ENCODE data around the gene ADORA2A. TPM values are rescaled to one million over a fixed set of nuclear protein-coding genes. Genes with fewer than 3 reads are reported as not detected.

Gene ADORA2A
- total and polyA plus RNA-seq, 2 of the 13 experiments (the other 11 are each of a cell fraction or from before 2014, with no cell fraction given): 3.3 to 5.0 TPM

- TF ChIP-seq ZNF235 (CRISPR knock-in tag; IDR thresholded peaks at IDR 0.05; ENCODE audit: borderline replicate concordance) (no peak), HDAC1 (CRISPR knock-in tag; IDR thresholded peaks at IDR 0.05) (no peak), SKI (IDR thresholded peaks at IDR 0.05; ENCODE audit: partially characterized antibody) (no peak)
Measured at GRCh38 chr22:24390156-24390555, 37.2 kb upstream of the ADORA2A start (continued).

- Histone ChIP-seq H3K9me3 (ENCODE audit: low read length) (no peaks in the 10 kb centered on the region), H3K79me2 (ENCODE audit: insufficient read depth, low read length) (no peaks in the 10 kb centered on the region), H3K36me3 (replicated peaks in 1 of 2; ENCODE audit: control insufficient read depth in 1 of 2, insufficient read depth in 2 of 2, low read length in 2 of 2) (peaks cover 3 to 10% of the 10 kb centered on the region in 2 experiments; a peak in 3 of 5 replicates), H3K27ac (ENCODE audit: extremely low read length, insufficient read depth, low read length) (no peak overlapping the region), H3K9ac (ENCODE audit: insufficient read depth, low read depth, low read length) (no peak overlapping the region), H3K4me1 (ENCODE audit: insufficient read depth, low read length) (peaks cover 6% of the 10 kb centered on the region; the same call in 1 of the 2 replicates), H3K27me3 (ENCODE audit: control insufficient read depth in 1 of 2, insufficient read depth in 2 of 2, low read length in 2 of 2) (no peaks in the 10 kb centered on the region), H3K4me3 (replicated peaks in 1 of 3; ENCODE audit: insufficient read depth in 1 of 3, low read depth in 2 of 3, low read length in 3 of 3) (no peak overlapping the region), H2AFZ (ENCODE audit: low read length) (no peak overlapping the region), H4K20me1 (ENCODE audit: insufficient read depth, low read length) (no peaks in the 10 kb centered on the region), H3K4me2 (ENCODE audit: low read depth, low read length) (no peak overlapping the region)
- 95% methylated on average over 7 of the region's 7 CpGs for WGBS (ENCODE audit: low lambda C conversion rate)
- no peak for ATAC-seq
- intact Hi-C loops (cut with micrococcal nuclease; ENCODE audit: unreplicated experiment): no loop called here
- in situ Hi-C loops (cut with HindIII; ENCODE audit: extremely low pct_ligation_motif_present, low pct_unique_long_range_greater_than_20kb): no loop called here
- no TSS peak for BruUV-seq (replicated peaks)
- no peak for DNase-seq (ENCODE audit: low spot score)
- POLR2A ChIA-PET: no interaction called here
- CTCF ChIA-PET (ENCODE audit: low intra/inter-chr PET ratio, low total read pairs): no interaction called here
- FAIRE-seq: no peak
- no peak for TF ChIP-seq TRAFD1 (CRISPR knock-in tag; IDR thresholded peaks at IDR 0.05; ENCODE audit: borderline replicate concordance)
- no peak for TF ChIP-seq RFX3 (CRISPR knock-in tag; IDR thresholded peaks at IDR 0.05)
- TF ChIP-seq, protein P1, sequence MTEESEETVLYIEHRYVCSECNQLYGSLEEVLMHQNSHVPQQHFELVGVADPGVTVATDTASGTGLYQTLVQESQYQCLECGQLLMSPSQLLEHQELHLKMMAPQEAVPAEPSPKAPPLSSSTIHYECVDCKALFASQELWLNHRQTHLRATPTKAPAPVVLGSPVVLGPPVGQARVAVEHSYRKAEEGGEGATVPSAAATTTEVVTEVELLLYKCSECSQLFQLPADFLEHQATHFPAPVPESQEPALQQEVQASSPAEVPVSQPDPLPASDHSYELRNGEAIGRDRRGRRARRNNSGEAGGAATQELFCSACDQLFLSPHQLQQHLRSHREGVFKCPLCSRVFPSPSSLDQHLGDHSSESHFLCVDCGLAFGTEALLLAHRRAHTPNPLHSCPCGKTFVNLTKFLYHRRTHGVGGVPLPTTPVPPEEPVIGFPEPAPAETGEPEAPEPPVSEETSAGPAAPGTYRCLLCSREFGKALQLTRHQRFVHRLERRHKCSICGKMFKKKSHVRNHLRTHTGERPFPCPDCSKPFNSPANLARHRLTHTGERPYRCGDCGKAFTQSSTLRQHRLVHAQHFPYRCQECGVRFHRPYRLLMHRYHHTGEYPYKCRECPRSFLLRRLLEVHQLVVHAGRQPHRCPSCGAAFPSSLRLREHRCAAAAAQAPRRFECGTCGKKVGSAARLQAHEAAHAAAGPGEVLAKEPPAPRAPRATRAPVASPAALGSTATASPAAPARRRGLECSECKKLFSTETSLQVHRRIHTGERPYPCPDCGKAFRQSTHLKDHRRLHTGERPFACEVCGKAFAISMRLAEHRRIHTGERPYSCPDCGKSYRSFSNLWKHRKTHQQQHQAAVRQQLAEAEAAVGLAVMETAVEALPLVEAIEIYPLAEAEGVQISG (CRISPR knock-in tag; IDR thresholded peaks at IDR 0.05): no peak
- TF ChIP-seq ZBTB1 (CRISPR knock-in tag; IDR thresholded peaks at IDR 0.05; ENCODE audit: borderline replicate concordance): no peak
- TF ChIP-seq, protein P2, sequence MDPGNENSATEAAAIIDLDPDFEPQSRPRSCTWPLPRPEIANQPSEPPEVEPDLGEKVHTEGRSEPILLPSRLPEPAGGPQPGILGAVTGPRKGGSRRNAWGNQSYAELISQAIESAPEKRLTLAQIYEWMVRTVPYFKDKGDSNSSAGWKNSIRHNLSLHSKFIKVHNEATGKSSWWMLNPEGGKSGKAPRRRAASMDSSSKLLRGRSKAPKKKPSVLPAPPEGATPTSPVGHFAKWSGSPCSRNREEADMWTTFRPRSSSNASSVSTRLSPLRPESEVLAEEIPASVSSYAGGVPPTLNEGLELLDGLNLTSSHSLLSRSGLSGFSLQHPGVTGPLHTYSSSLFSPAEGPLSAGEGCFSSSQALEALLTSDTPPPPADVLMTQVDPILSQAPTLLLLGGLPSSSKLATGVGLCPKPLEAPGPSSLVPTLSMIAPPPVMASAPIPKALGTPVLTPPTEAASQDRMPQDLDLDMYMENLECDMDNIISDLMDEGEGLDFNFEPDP (CRISPR knock-in tag; conservative IDR thresholded peaks at IDR 0.05): no peak
- TF ChIP-seq ZNF883 (CRISPR knock-in tag; IDR thresholded peaks at IDR 0.05; ENCODE audit: not compliant biosample characterization): no peak
- TF ChIP-seq SNAI1 (CRISPR knock-in tag; IDR thresholded peaks at IDR 0.05; ENCODE audit: borderline replicate concordance): no peak
- no peak for TF ChIP-seq GMEB2 (CRISPR knock-in tag; IDR thresholded peaks at IDR 0.05; ENCODE audit: low read depth)
- TF ChIP-seq THAP11 (CRISPR knock-in tag; IDR thresholded peaks at IDR 0.05): no peak
- no peak for TF ChIP-seq PHF8 (CRISPR knock-in tag; IDR thresholded peaks at IDR 0.05)
- no peak for TF ChIP-seq KDM1A (CRISPR knock-in tag; IDR thresholded peaks at IDR 0.05)
Measured at GRCh38 chr22:24390576-24390975, 36.8 kb upstream of the ADORA2A start.

Data from HepG2 (cell line).